HG03139 (cell line): ENCODE measurements around the gene PRKRA.
A peak's percentile ranks its signal among the peaks of the same experiment; 100 is the strongest.
"Not testable (repeated sequence)": the region's sequence is repeated elsewhere in the genome, so short reads cannot be mapped to it uniquely, and the experiment has no call there.

ENCODE experiments used
- ATAC-seq: cut with Tn5 transposase; IDR thresholded peaks from one replicate; pipeline ENCODE4 v1.9.1; 2021; ENCODE audit not compliant: unreplicated experiment

The PRKRA gene

GRCh38 chr2:178450774-178451525 is at the start of gene PRKRA, which contains the start of gene PJVK:
PRKRA (minus strand) TSS chr2:178451175; CDS start chr2:178451030, 145 bp downstream.
PJVK (plus strand) TSS chr2:178451378; CDS start chr2:178453410, 2,032 bp downstream.
- peak; percentile 80 for ATAC-seq

GRCh38 chr2:178499640-178500039 is 48.7 kb upstream of the PRKRA start:
- no peak for ATAC-seq

GRCh38 chr2:178498137-178498536 is 47.2 kb upstream of the PRKRA start:
- ATAC-seq: no peak

- no peak for ATAC-seq
Observed at GRCh38 chr2:178496049-178496448, 45.1 kb upstream of the PRKRA start.

GRCh38 chr2:178491612-178492011 is 40.6 kb upstream of the PRKRA start:
- no peak for ATAC-seq

- no peak for ATAC-seq
Observed at GRCh38 chr2:178485356-178485755, 34.4 kb upstream of the PRKRA start.

- no peak for ATAC-seq
Observed at GRCh38 chr2:178484245-178485041, 33.5 kb upstream of the PRKRA start.

GRCh38 chr2:178482437-178482836 is 31.5 kb upstream of the PRKRA start:
- peak; percentile 28 for ATAC-seq

GRCh38 chr2:178480227-178481181 is 29.5 kb upstream of the PRKRA start, which contains the start of gene PLEKHA3:
PLEKHA3 (plus strand) TSS chr2:178480457; CDS start chr2:178480870, 413 bp downstream.
- peak; percentile 62 for ATAC-seq

GRCh38 chr2:178479758-178480226 is 28.8 kb upstream of the PRKRA start:
- ATAC-seq: no peak

- ATAC-seq: no peak
Observed at GRCh38 chr2:178479275-178479616, 28.3 kb upstream of the PRKRA start.

- ATAC-seq: peak; percentile 46
Observed at GRCh38 chr2:178478439-178479274, 27.7 kb upstream of the PRKRA start, which contains the start of gene FKBP7. FKBP7 (minus strand) TSS chr2:178478600; CDS start chr2:178478499, 101 bp downstream.

GRCh38 chr2:178478130-178478438 is 27.1 kb upstream of the PRKRA start:
- ATAC-seq: no peak

GRCh38 chr2:178477443-178478129 is 26.6 kb upstream of the PRKRA start:
- ATAC-seq: no peak

- ATAC-seq: no peak
Observed at GRCh38 chr2:178476477-178476876, 25.5 kb upstream of the PRKRA start.

GRCh38 chr2:178474560-178474959 is 23.6 kb upstream of the PRKRA start:
- ATAC-seq: no peak

GRCh38 chr2:178473931-178474330 is 23.0 kb upstream of the PRKRA start:
- no peak for ATAC-seq

GRCh38 chr2:178473373-178473772 is 22.4 kb upstream of the PRKRA start:
- ATAC-seq: no peak

- not testable (repeated sequence) for ATAC-seq
Observed at GRCh38 chr2:178471313-178471712, 20.3 kb upstream of the PRKRA start.
